H54 (cell line): ENCODE results near the gene SLC4A4.

Experiments
- DNase-seq: peaks from one replicate; pipeline ENCODE4 v3.0.0; 2011; ENCODE audit warnings: low spot score, mixed read lengths; ENCODE audit not compliant: insufficient read length
- FAIRE-seq: peaks from 3 replicates; lab custom pipeline; 2011; peaks lifted over from hg19 to GRCh38; lab: Jason Lieb, UNC
- POLR2A ChIP-seq: IDR thresholded peaks from 2 replicates; pipeline ENCODE4 v1.6.1; 2011; ENCODE audit warnings: low read depth, mild to moderate bottlenecking, low read length

SLC4A4 gene

DNA sequence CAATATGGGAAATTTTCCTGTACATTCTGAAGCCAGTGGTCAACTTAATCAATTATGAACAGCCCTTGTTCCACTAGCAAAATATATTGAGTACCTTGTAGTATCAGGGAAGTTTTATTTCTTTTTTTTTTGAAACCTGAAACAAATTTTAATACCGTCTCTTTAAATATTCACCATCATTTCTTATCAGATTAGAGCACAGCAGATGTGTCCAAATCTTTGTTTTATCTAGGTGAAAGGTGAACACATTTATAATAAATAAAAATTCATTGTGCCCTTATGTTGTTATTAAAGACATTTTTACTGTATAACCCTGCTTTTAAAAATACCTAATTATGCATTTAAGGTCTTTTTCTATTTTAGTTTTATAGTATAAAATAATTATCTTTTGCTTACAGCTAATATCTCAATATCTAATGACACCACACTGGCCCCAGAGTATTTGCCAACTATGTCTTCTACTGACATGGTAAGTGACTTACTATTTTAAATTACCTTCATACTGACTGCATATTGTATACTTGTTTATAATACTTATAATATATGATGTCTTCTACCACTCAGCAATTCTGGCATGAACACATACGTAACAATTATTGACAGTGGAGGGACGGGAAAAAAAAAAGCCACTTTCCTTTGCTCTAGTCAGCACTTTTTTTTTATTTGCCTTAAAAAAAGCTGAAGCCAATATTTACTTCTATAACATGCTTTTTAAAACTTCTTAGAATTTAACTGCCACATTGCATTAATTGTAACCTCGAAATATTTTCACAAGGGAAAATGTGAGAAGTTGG is 147.9 kb downstream of the SLC4A4 start:
- no peak for FAIRE-seq
- DNase-seq: no peak
- TF ChIP-seq POLR2A: no peak

DNA sequence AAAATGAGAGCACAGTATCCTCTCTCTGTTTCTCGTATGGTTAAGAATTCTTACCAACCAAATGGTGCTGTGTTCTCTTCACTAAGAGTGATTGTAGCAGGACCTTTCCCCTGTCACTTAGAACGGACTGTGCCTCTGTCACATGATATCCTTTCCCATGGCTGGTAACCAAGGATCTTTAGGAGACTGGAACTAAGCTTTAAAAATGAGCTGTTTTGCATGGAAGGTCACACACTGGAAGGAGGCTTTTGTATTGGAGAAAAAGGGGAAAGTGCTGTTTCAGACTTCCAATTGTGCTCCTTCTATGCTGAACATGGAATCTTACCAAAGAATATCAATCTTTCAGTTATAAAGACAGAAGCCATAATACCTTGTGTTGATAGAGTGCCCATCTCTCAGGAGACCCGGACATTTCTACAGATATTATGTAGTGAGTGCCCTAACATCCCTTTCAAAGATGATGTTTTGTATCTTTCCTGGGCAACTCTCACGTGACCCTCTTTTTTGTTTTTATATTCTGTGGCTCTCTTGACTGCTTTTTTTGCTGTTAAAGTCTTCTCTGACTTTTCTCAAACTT is 148.6 kb downstream of the SLC4A4 start:
- FAIRE-seq: no peak
- TF ChIP-seq POLR2A: no peak
- DNase-seq: no peak

DNA sequence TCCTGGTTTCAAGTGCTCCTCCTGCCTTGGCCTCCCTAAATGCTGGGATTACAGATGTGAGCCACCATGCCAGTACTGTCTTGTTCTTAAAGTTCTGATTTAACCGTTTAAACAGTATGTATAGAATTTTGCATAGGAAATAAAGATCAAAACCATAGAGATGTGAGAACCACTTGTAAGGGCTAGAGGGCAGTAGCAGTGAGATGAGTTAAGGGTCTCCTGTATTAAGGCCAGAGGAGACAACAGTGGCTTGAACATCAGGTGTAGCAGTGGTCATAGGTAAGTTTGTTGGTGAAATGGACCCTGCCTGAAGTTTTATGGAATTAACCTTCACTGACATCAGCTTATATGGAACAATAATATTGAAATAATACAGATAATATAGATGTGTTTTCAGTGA is 155.7 kb downstream of the SLC4A4 start:
- FAIRE-seq: no peak
- TF ChIP-seq POLR2A: no peak
- no peak for DNase-seq

DNA sequence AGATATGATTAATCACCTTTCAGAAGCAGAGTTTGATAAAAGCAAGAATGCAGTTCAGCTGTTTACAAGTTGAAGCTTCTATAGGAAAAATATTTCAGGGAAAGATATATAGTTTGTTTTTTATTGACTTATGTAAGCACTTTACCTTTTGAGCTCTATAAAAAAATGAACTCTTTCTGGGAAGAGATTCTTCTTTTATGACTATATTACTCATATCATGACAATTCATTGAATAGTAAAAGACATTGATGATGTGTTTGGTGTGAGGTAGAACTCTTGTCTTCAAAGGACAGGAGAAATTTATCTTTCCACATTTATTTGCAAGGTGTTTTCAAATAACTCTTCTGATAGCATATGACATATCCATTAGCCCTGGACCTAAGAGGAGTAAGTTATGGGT is 156.6 kb downstream of the SLC4A4 start:
- no peak for FAIRE-seq
- TF ChIP-seq POLR2A: no peak
- no peak for DNase-seq

DNA sequence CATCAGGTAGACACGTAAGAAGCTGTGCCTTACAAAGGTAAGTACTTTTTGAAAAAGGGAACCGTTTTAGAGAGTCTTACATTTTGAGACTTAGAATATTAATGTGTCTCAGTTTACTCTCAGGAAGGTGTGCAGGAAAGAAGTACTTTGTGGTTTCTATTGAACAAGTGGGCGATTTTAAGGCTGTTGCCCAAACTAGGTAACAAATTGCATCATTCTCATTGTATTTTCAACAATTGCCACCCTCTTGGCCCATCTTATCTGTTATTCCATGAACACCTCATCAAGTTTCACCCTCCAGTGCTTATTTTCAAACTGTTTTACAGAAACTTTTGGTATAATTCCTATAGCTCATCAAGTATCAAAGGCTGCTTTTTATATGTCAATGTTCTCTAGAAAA is 158.3 kb downstream of the SLC4A4 start:
- DNase-seq: no peak
- no peak for FAIRE-seq
- no peak for TF ChIP-seq POLR2A

DNA sequence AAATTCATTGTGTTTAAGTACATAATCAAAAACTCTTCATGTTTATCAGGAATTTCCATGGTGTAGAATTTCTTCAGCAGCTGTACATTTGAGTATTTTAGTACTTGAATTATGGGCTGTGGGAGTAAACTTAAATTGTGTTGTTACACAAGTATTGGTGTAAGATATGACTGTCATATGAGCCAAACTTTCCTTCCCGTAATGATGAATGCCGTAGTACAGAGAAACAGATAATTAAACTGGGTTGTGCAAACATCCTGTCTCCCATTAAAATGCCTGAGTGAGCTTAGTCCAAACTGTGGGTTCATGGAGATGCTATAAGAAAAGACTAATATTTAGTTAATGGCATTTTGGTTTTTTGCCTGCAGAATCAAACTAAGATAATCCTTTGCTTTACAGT is 159.2 kb downstream of the SLC4A4 start:
- no peak for TF ChIP-seq POLR2A
- FAIRE-seq (no peak), DNase-seq (no peak)

DNA sequence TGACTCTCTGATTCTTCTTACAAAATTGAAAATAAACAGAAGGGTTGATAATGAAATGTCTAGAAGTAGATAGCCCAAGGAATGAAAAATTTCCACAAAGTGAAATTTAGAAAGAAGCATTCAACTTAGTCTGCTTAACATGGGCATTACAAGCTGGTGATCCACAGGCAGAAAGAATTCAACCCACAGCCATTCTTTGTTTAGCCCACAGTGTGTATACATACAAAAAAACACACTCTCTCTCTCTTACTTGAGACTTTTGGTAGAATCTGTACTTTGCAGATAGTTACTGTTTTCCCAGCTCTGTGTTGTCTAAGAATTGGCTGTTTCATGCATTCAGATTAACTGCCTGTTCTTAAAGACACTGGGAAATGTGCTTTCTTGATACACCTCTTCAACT is 159.8 kb downstream of the SLC4A4 start:
- no peak for DNase-seq
- FAIRE-seq: no peak
- TF ChIP-seq POLR2A: no peak

DNA sequence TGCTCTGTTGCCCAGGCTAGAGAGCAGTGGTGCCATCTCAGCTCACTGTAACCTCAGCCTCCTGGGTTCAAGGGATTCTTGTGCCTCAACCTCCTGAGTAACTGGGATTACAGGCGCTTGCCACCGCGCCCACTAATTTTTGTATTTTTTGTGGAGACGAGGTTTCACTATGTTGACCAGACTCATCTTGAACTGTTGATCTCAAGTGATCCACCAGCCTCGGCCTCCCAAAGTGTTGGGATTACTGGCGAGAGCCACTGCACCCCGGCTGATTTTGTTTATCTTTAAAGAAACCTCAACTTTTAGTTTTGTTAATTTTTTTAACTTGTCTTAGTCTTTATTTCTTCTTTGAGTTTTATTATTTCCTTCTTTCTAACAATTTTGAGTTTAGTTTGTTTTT is 163.2 kb downstream of the SLC4A4 start:
- TF ChIP-seq POLR2A: no peak
- FAIRE-seq: no peak
- no peak for DNase-seq

DNA sequence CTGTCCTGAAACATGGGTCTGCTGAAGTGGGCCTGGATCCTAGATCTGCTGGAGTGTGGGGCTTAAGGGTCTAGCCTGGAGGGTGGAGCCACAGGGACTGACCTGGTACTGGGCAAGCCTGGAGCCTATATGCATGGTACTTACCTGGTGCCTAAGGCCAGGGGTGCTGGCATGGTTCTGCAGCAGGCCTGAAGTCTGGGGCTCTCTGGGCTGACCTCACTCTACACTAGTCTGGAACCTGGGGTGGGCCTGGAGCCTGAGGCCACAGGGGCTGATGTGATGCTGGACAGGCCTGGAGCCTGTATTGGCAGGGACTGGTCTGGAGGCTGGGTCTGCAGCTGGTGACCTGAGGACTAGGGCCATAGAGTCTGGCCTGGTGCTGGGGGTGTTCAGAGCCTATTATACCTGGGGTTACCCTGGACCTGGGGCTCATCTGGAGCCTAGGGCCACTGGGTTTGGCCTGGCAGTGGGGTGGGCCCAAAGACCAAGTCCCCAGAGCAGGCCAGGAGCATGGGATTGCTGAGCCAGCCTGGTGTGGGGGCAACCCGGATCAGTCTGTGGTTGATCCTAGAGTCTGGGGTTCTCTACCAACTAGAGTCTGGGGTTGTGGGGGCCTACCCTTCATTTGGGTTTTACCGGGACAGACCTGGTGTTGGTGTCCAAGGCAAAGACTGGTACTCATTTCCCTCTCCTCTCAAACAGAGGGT is 179.6 kb downstream of the SLC4A4 start:
- no peak for DNase-seq
- no peak for FAIRE-seq
- TF ChIP-seq POLR2A: no peak

DNA sequence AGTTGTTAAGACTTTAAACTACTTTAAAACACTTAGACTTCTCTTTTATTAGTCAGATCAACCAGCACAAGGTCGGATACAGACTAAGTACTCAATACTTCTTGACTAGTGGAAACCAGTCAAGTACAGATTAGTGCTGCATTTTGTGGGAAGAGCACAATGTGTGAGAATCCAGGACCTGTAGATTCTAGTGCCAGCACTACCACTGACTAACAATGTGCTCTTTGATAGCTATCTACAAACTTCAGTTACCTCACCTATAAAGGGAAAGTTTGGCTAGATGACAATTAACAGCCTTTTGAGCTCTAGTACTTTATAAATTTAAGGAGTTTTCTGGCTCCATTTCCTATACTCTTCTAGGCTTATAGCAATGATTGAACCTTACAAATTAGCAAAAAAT is 181.5 kb downstream of the SLC4A4 start:
- DNase-seq (no peak), FAIRE-seq (no peak)
- no peak for TF ChIP-seq POLR2A

DNA sequence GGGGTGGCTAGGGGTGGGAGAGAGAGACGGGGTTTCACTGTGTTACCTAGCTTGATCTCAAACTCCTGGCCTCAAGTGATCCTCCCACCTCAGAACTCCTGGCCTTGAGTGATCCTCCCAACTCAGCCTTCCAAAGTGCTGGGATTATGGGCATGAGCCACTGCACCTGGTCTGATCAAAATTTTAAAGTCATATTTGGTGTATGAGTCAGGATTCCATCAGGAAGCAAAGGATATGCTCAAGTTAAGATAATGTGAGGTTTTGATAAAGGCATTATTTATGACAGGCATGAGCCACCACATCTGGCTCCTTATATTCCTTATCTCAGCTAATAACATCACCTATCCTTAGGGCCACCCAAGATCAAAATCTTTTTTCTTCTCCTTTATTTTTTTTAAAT is 182.0 kb downstream of the SLC4A4 start:
- no peak for FAIRE-seq
- no peak for DNase-seq
- TF ChIP-seq POLR2A: no peak

DNA sequence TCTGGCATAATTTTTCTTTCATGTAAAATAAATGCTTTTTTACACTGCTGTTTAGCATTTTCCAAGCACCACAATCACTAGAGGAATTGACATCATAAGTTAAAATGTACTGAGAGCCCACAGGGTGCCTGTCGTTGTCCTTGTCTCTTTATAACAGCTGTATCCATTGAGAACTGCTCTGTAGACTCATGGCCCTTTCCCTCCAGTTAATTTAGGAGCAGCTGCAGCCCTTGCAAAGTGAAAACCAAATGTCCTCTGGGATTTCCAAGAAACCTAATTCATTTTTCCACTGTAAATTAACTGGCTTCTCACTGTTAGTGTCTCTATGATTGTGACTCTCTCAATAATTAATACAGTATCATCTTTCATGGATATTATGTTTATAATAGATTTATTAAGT is 185.9 kb downstream of the SLC4A4 start:
- no peak for FAIRE-seq
- TF ChIP-seq POLR2A: no peak
- DNase-seq: no peak

DNA sequence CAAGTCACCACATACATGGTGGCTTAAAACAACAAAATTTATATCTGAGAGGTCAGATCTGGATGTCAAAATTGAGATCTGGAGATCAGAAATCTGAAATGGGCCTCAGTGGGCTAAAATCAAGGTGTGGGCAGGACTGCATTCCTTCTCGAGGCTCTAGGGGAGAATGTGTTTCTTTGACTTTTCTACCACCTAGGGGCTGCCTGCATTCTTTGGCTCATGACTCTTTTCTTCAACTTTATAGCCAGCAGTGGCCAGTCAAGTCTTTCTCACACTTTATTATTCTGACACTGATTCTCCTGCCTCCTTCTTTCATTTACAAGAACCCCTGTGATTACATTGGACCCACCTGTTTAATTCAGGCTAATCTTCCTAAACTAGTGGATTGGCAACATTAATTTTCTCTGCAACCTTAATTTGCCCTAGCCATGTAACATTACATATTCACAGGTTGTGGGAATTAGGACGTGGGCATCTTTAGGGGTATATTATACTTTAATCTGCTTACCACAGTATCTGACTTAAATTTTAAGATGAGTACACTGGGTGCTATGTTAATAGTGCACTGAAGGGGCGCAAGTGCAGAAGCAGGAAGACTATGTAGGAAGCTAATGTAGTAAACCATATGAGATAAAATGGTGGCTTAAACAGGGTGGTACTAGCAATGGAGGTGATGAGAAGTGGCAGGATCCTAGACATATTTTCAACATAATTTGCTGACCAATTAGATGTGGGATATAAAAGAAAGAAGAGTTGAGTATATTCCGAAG is 188.0 kb downstream of the SLC4A4 start:
- DNase-seq (no peak), FAIRE-seq (no peak)
- TF ChIP-seq POLR2A: no peak

DNA sequence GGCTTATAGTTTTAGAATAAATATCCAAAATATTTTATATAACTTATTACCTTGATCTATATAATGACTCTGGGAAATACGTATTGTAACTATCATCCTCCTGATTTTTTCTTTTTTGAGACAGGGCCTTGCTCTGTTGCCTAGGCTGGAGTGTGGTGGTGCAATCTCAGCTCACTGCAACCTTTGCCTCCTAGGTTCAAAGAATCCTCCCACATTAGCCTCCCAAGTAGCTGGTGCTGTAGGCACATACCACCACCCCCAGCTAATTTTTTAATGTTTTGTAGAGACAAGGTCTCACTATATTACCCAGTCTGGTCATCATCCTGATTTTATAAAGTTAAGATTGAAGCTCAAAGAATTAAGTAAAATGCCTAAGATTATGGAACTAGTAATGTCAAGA is 193.6 kb downstream of the SLC4A4 start:
- FAIRE-seq: no peak
- TF ChIP-seq POLR2A: no peak
- DNase-seq: no peak
